ENCODE results near the gene CDX1. TPM values are rescaled to one million over a fixed set of nuclear protein-coding genes. Genes with fewer than 3 reads are reported as not detected.

The CDX1 gene
- total RNA-seq, 4 donors from 2014 or later: 1.5 TPM; not detected in 3

DNA sequence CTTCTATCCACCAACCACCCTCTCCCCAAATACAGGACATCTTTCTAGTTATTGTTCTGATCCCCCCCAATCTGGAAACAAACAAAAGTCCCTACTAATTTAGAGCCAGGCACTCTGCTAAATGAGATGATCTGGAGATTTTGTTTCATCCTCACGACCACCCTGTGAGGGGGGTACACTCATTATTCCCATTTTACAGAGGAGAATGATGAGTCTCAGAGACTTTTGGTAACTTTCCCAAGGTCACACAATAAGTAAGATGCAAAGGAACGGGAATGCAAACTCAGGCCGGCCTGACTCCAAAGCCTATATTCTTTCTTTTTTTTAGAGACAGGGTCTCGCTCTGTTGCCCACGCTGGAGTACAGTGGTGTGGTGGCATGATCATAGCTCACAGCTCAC is 20.3 kb upstream of the CDX1 start:
- H3K36me3 ChIP-seq: no peaks in the 10 kb centered on the region
- TF ChIP-seq, protein P1, sequence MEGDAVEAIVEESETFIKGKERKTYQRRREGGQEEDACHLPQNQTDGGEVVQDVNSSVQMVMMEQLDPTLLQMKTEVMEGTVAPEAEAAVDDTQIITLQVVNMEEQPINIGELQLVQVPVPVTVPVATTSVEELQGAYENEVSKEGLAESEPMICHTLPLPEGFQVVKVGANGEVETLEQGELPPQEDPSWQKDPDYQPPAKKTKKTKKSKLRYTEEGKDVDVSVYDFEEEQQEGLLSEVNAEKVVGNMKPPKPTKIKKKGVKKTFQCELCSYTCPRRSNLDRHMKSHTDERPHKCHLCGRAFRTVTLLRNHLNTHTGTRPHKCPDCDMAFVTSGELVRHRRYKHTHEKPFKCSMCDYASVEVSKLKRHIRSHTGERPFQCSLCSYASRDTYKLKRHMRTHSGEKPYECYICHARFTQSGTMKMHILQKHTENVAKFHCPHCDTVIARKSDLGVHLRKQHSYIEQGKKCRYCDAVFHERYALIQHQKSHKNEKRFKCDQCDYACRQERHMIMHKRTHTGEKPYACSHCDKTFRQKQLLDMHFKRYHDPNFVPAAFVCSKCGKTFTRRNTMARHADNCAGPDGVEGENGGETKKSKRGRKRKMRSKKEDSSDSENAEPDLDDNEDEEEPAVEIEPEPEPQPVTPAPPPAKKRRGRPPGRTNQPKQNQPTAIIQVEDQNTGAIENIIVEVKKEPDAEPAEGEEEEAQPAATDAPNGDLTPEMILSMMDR (IDR thresholded peaks at IDR 0.05 in 4 of 5, conservative IDR thresholded peaks at IDR 0.05 in 1 of 5): no peak
- TF ChIP-seq POLR2A (IDR thresholded peaks at IDR 0.05): no peak
- DNase-seq (no peak), ATAC-seq (no peak)
- in situ Hi-C loops (cut with MboI; ENCODE audit: low sequenced_read_pairs in 4 of 4) (no loop called here), intact Hi-C loops (cut with DNase I; ENCODE audit: low total_unique reads) (no loop called here)
- H3K9me3 ChIP-seq: no peaks in the 10 kb centered on the region
- no peaks in the 10 kb centered on the region for H3K4me1 ChIP-seq
- H3K27ac ChIP-seq: peak overlapping the region; percentile 75 to 82 (median 78)
- H3K27me3 ChIP-seq: no peaks in the 10 kb centered on the region
- H3K4me3 ChIP-seq: peak overlapping the region in 1 of 4 donors; percentile 56

- no peak for TF ChIP-seq POLR2A (IDR thresholded peaks at IDR 0.05)
- TF ChIP-seq, protein P1 (IDR thresholded peaks at IDR 0.05 in 4 of 5, conservative IDR thresholded peaks at IDR 0.05 in 1 of 5): no peak
- no peaks in the 10 kb centered on the region for H3K9me3 ChIP-seq
- H3K27me3 ChIP-seq: no peaks in the 10 kb centered on the region
- no peak for ATAC-seq
- intact Hi-C loops (cut with DNase I; ENCODE audit: low total_unique reads) (no loop called here), in situ Hi-C loops (cut with MboI; ENCODE audit: low sequenced_read_pairs in 4 of 4) (no loop called here)
- no peaks in the 10 kb centered on the region for H3K36me3 ChIP-seq
- no peaks in the 10 kb centered on the region for H3K4me1 ChIP-seq
- no peak for DNase-seq
- H3K27ac ChIP-seq: peak overlapping the region; percentile 75 to 82 (median 78)
- H3K4me3 ChIP-seq: peak overlapping the region in 3 of 4 donors; percentile 11 to 56 (median 13)
Measured at GRCh38 chr5:150146862-150147601, 19.5 kb upstream of the CDX1 start.

DNA sequence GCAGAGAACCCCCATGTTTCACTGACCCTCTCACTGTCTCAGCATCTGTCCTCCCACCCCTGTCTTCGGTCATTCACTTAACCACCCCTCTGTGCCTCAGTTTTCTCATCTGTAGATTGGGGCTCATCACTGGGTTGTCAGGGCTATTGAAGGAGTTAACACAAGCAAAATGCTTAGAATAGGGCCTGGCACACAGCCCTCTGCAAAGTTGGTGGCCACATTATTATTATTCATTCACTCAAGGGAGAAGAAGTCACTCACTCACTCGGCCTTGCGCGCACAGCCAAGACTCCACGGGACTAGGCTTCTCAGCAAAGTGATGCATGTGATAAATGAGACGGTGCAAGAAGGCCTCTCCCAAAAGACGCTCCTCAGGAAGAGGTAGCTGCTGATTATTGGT is 18.9 kb upstream of the CDX1 start:
- in situ Hi-C loops (cut with MboI; ENCODE audit: low sequenced_read_pairs in 4 of 4): no loop called here
- H3K4me1 ChIP-seq: no peaks in the 10 kb centered on the region

DNA sequence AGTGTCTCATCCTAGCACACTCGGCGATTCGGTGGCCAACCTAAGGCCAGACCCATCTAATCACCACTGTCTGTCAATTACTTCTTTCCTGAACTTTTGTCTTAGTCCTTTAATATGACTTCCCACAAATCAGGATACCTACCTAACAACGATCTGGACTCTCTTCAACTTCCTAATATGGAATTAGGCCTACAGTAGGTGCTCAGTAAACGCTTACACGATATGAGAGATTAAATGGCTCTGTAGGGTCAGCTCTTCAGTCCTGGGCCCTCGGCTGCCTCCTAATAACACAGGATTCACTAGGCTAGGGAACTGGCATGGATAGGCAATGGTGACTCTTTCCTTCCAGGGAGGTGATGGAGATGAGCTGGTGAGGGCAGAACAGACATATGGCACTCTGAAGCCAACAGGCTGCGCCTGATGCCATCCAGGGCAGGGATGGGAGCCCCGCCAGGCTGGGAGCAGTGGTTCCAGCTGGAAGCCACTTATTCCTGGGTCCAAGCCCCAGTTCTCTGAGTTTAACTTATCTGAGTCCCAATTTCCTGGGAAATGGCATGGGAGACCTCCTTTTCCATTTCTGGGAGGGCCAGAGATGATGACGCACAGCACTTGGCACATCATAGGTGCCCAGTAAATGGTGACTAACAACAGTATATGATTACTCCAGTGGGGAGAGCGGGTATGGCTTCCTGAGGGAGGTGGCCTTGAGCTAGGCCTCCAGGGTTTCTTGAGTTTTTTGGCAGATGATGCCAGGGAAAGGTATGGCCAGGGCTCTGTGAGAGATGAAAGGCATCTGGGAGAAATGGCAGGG is 18.3 kb upstream of the CDX1 start:
- H3K4me3 ChIP-seq: peak overlapping the region in 3 of 4 donors; percentile 4 to 56 (median 10)
- H3K27ac ChIP-seq: peak overlapping the region; percentile 75 to 82 (median 78)
- ATAC-seq (no peak), DNase-seq (no peak)
- H3K36me3 ChIP-seq: no peaks in the 10 kb centered on the region
- in situ Hi-C loops (cut with MboI; ENCODE audit: low sequenced_read_pairs in 4 of 4): no loop called here
- H3K4me1 ChIP-seq: no peaks in the 10 kb centered on the region
- no peaks in the 10 kb centered on the region for H3K9me3 ChIP-seq
- intact Hi-C loops (cut with DNase I; ENCODE audit: low total_unique reads): no loop called here
- no peak for TF ChIP-seq POLR2A (IDR thresholded peaks at IDR 0.05)
- TF ChIP-seq, protein P1 (IDR thresholded peaks at IDR 0.05 in 4 of 5, conservative IDR thresholded peaks at IDR 0.05 in 1 of 5): no peak
- no peaks in the 10 kb centered on the region for H3K27me3 ChIP-seq

More for the DNA sequence above, 18.9 kb upstream of the CDX1 start:
- Histone ChIP-seq H3K9me3 (no peaks in the 10 kb centered on the region), H3K4me3 (peak overlapping the region; percentile 4 to 56 (median 12)), H3K27ac (peak overlapping the region; percentile 75 to 82 (median 78)), H3K36me3 (no peaks in the 10 kb centered on the region), H3K27me3 (no peaks in the 10 kb centered on the region)
- peak in 1 of 2 donors; percentile 35 for DNase-seq
- intact Hi-C loops (cut with DNase I; ENCODE audit: low total_unique reads): no loop called here
- no peak for TF ChIP-seq POLR2A (IDR thresholded peaks at IDR 0.05)
- TF ChIP-seq, protein P1 (IDR thresholded peaks at IDR 0.05 in 4 of 5, conservative IDR thresholded peaks at IDR 0.05 in 1 of 5): no peak
- ATAC-seq: no peak
